Central memory CD4-positive, alpha-beta T cell (primary cell): ENCODE data around the gene GNAS-AS1.

Experiments
- DNase-seq: peaks from one replicate; pipeline ENCODE4 v3.0.0; 2022

Gene GNAS-AS1

DNA sequence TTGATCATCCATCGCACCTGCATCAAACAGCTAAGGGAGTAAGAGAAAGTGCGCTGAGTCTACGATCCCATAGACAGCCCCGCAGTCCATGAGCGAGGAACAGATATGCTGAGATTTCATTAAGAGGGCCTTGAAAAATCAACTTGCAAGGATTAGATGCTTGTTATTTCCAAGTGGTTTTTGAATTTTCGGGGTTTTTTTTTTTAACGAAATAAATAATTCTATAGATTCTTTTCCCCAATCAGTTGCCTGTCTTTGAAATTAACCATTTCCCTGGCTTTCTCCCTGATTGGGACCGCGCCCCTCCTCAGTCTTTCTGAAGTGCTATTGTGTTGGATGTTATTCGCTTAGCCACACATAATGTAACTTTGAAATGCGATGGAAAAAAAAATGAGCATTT lies 48.6 kb downstream of the GNAS-AS1 start:
- no peak for DNase-seq

DNA sequence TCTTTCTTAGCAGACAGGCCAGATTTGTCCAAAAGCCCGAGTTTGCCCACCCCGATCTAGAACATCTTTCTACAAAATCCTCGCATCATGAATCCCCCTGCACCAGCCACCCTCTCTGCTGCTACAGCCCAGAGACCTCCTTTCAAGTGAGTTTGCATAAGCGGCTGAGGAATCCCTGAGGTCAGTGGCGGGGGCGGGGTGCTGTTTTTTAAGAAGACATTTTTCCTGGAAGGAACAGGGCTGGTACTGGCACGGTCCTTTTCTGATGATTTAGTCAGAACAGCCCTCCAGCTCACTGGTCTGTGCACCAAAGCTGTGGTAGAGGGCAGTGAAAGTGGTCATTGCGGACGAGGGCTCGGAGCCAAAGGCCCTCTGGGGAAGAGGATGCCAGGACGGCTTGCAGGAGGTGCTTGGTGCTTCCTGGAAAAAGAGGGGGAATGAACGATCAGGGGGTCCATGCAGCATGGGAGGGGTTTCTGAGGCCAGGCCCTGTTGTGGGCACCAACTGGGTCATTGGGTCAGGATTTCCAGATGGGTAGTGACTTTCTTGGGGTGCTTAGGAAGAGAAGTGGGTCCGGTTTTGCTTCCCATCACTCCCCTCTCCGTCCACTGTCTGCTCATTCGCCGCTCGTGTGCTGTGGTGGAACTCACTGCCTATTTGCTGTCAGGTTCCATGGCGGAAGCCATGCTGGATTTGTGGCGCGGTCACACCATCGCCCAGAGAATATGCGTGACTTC lies 50.4 kb downstream of the GNAS-AS1 start:
- DNase-seq, result no peak

DNA sequence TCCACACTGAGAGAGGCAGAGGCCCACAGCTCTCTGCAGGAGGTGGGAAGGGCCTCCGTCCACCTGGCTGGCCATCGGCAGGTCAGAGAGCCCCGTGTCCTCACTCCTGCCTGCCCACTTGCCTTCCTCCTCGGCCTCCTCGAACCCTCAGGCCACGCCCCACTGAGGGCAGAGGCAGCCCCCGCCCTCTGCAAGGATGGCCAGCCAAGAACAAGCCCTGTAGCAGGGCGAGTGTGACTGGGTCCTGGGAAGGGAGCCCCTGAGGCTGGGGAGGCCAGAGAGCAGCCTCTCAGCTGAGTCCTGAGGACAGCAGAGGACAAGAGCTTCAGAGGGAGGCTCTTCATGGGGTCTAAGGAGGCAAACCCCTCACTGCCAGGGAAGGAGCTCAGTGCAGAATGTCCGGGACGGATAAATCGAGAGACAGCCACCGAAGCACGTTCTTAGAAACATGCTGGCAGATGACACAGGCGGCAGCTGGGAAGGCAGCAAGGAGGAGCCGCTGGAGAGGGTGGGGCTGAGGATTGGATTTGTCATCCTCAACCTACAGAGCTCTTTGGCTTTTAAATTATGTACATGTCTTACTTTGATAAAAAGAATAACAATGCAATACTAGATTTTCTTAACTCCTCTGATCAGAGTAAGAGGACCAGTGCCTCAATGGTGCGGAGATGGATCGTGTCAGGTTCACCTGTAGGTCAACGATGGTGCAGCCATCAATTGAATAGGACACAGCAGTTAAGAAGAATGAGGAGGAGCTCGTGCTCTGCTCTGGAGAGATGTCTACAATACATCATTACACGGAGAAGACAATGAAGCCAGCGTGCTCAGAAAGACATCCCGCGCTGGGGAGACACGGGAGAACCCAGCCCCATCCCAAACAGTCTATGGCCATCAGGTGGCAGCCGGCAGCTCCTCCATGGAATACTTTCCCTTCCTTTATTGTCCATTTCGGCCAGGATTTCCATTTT lies 53.0 kb downstream of the GNAS-AS1 start:
- no peak for DNase-seq

DNA sequence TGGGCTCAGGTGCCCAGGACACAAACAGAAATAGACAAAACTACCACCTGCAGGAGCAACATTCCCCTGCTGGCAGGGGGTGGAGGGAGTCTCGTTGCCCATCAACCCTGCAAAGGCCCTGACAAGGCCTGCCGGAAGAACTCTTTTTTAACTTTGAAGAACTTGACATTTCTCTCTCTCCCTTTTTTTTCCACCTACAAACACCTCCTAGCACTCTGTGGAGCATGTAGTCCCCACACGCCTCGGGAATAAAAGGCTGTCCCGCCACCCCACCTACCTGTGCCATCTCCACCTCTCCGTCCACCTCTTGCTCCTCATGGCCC lies 54.8 kb downstream of the GNAS-AS1 start:
- no peak for DNase-seq

DNA sequence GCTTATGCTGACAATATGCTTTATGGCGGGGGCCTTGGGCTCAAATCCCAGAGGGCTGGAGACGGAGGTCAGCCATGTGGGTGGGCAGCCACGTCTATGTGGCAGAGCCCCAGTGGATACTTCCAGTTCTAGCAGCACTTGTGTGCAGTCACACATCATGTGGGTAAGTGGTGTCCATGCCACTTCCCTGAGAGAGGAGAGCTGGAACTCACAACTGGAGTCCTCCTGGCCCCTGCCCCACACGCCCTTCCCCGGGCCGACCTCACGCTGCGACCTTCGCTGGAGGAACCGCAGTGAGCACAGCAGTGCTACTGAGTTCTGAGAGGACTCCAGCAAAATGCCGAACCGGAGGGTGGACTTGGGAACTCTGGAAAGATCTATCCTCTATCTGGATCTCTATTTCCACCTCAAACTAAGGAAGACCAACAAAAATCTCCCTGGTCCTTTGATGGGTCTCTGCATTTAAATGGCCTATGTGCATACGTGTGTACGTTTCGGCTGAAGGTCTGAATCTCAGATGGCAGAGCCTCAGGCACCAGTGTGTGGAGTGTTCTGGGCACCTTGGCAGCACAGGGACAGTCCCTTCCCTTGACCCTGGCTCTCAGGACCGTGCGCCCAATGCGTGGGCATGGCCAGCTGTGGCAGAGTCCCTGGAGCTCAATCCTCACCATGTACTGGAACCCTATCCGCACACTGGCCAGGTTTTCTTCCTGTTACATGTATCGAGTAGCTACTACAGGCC lies 55.4 kb downstream of the GNAS-AS1 start:
- no peak for DNase-seq

DNA sequence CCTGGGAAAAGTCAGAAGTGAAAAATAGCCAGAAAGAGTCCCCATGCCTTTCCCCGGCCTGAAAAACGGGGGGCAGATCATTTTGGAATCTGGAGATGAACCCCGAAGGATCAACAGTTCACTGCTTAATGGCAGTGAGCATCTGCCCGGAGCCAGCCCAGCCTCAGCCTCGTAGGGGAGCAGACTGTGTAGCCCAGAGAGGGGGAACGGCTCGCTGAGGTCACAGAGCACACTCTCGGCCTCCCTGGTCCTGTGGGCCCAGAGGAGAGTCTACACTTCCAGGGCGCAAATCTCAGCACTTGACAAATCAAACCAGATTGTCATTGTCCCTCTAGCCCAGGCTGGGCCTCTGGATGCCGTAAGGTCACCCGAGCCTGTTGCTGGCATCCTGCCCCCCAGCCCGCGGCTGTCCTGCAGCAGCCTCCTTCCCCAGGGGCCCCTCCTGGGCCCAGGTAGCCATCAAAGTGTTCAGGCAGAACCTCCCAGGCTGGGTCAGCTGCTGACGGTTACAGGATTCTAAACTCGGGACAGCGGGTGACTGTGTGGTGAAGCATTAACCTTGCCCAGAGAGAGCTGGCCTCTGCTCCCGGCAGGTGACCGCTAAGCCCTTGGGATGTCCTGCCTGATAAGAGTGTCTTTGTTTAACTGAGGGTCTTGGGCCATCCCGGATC lies 56.1 kb downstream of the GNAS-AS1 start:
- DNase-seq, result no peak

DNA sequence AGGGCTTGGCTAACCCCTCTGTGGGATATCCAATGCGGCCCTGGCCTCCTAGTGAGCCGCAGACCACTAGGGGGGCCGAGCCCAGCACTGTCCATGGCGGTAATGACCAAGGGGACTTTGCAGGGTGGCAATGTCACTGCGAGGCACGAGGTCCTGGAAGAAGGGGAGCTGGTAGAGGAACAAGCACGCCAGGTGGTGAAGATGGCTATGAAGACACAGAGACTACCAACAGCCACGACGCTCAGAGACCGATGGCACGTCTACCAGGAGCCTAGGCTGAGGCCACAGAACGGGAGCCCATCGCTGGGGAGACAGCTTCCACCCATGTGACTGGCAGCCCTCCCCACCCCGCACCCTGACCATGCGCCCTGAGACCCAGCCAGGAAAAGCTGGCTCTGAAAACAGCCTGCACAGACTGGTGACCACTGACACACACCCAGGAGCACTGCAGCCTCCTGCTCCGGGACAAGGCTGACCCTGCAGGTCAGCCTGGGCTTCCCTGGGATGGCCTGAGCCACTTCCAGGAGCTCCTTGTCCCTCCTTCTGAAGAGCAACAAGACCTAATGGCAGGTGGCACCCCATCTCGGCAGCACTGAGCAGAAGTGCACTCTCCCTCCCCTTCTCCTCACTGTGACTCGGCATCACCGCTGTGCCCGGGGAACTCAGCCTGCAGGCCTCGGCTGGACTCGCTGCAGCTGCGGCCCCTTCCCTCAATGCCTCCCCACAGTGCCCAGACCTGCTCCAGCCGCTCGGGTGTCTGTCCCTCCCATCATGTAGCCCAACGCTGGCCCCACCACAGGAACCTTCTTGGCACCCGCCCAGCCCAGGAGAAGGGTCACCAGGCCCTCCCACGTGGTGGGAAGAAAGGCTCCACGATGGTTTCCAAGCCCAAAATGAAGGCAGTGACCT lies 56.9 kb downstream of the GNAS-AS1 start:
- no peak for DNase-seq

DNA sequence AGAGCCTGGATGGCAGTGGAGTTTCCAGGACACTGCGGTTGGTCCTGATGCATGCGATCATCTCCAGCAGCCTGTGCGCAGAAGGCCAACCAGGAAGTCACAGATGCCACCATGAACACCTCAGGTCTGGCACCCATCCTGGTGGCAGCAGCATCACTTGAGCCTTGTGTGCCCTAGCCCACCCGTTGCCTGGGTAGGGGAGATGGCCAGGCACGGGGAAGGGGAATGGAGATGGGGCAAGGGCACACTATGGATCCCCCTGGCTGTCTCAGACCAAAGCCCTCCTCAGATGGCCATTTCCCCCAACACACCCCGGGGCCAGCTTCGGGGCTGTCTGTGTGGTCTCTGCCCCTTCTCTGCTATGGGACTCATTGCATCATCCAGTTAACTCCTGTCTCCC lies 58.3 kb downstream of the GNAS-AS1 start:
- DNase-seq, result no peak

DNA sequence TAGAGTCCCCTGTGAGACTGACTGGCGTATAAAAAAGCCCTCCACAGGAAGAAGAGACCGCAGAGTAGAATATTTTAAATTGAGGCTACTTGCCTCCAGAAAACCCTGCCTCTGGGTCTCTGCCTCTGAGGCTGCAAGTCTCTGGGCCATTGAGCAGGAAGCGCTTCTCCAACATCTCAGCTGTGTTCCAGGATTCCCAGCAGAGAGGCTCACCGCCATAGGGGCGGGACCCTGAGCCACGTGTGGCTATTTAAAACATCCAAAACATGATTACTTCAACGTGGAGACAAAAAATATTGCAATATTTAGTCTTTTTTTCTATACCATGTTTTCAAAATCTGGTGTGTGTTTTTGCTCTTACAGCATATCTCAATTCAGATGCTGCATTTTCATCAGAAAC lies 59.4 kb downstream of the GNAS-AS1 start:
- DNase-seq, result no peak

DNA sequence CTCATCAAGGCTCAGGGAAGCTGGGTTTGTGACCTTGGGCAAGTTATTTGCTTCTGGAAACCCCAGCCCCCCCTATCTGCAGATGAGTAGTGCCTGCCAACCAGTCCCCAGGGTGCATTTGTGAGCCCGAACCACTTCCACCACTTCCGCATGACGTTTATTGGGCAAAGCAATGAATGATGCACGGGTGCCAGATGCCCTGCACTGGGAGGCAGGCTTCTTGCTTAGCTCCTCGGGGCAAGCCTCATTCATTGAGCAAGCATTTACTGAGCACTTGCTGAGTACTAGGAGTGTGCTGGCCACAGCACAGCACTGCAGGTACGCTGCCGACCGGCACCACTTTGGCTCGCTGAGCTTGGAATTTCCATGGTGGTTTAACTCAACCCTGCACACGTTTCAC lies 60.2 kb downstream of the GNAS-AS1 start:
- DNase-seq, result no peak

DNA sequence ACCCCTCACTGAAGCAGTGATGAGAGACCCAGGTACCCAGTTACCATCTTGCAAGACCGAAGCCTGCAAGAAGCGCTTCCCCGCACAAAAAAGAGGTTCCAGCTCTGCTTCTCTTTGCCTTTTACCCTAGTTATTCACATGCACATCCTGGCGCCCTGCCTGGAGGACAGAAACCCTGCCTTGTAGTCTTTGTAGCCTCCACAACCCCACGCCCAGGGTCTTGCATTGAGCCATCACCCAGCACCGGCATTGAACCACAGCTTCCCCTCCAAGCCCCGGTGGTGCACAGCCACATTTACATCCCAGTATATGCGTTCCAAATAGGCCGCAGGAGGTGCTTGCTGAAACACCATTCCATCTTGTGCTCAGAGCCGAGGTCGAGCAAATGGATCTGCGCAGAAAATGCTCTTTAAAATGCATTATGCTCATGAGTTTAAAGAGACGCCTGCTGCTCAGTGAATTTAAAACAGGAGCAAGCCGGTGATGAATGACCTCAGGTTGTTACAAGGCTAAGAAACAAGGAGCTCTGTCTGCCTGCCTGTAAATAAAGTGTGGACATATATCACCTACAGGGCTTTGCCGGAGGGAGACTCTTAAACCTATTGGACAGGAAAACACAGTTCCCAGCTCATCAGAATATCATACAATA lies 61.7 kb downstream of the GNAS-AS1 start:
- DNase-seq, result no peak

DNA sequence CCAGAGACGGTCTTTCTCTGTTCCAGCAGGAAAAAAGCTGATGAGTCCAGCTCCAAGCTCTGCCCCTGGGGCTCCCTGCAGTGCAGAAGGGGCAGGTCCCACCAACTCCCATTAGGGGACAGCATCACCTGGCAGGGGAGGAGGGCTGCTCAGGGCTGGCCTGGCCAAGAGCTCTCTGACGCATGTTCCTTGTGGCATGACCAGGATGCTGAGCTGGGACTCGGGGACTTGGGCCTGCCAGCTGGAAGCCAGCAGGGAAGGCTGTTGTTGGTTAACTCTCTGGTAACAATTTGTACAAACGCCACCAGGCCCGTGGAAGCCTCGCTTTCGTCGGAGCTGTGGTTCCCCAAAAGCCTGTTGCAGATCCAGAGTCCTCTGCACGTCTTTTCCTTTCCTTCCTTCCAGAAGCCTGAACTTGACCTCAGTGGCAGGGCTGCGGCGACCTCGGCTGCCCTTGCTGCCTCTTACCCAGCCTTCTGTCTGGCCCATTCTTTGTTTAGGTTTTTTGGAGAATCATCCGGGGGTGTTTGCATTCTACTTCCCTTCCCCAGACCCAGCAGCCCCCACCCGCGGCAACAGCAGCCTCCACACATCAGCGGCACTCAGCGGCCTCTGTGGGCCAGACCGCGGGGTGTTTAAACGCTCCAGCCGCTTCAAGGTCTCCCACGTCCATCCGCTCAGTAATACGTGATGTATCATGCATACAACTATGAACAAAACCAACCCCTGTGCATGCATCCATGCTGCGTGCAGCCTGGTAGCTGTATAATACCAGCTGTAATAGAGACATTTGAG lies 63.3 kb downstream of the GNAS-AS1 start:
- DNase-seq, result no peak

DNA sequence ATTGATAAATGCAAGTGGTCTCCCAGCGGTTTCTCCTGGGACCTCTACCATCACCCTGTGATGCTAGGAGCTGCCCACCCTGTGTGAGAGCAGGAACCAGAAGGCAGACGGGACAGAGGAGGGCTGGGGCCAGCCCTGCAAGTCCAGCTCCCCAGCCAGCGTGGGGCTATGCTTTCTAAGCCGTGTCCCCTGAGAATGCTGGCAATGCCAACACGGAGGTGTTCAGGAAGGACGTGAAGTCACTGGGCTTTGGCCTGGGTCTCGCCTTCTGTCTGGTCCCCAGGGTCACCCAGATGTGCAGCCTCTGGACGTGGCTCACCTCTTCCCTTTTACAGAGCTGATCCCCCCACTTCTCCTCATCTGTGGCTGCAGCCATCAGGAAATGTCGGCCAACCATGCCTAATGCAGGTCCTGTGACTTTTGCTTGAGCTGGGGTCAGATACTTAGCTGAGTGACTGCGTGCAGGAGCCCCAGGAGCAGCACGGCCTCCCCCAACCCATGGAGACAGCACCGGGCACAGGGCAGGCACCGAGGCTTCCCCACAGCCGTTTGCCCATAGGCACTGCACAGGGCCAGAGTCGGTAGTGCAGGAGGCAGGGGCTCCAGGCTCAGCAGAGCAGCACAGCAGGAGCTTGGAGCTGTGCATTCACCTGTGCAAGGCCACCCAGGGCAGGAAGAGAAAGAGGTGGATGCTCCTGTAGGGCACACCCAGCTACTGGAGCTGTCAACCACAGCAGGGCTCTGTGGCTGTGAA lies 66.2 kb downstream of the GNAS-AS1 start:
- DNase-seq, result no peak

DNA sequence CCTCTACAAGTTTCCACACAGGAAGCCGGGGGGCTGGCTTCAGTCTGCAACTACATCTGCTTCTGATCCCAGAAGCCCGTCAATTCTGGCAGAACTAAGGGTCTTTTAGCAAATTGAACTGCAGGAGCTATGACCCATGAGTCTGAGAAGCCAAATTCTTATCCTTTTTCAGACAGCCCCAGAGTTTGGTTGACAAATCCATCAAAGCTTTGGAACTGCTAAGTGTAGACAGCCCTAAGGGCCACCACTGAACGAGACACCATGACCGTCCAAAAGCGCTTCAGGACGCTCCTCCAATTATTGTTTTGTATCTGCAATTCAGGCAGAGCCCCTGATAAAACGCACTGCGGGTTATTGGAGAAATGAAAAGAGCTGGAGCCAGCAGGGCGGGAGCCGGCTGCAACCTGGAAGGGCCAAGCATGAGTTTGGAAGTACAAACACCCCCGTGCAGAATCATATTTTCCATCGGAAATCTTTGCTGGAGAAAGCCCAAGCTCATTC lies 67.1 kb downstream of the GNAS-AS1 start:
- DNase-seq, result no peak

DNA sequence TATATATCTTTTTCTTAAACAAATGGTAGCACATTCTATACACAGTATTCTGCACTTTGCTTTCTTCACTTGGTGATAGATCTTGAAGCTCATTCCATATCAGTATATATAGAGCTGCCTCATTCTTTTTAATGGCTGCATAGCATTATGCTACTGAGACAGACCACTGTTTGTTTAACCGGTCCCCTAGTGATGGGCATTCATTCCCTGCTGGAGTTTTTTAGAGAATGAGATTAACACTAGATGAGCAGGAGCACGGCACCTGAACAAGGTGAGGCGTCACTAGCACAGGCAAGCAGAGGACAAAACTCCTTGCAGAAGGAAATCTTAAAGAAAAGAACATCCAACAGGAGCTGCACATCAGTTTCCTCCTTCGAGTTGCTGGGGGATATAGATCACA lies 69.6 kb downstream of the GNAS-AS1 start:
- DNase-seq, result no peak

DNA sequence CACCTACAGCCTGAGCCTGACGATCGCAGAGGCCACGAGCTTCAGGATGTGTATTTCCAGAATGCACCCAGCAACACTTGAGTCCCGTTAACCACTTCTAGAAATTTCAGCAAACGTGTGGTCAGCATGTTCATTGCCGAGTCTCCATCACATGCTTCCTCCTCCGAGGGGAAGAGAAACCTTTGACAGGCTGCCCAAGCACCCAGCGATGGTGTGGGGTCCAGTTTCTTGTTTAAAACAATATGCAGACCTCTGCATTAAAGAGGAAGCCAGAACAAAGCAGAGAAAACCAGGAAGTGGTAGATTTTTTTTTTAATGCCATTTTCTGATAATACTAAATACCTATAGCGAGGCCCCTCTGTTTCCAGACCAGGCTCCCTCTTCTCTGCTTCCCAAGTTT lies 71.9 kb downstream of the GNAS-AS1 start:
- no peak for DNase-seq

DNA sequence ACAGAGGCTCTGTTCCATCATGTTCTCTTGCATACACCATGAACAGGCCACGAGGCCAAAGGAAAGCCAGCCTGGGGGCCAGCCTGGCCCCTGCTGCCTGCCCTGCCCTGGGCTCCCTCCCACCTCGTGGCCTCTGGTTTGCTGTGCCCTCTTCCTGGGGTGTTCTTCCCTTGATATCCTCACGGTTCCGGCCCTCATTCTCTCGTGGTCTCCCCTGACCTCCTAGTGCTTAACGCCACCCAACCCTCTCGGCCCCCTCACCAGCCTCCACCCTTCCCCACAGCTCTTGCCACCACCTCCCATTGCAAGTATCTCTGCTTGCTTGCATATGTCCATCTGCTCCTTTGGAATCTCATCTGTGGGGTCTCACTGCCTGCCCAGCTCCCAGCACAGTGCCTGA lies 73.0 kb downstream of the GNAS-AS1 start:
- DNase-seq, result no peak

DNA sequence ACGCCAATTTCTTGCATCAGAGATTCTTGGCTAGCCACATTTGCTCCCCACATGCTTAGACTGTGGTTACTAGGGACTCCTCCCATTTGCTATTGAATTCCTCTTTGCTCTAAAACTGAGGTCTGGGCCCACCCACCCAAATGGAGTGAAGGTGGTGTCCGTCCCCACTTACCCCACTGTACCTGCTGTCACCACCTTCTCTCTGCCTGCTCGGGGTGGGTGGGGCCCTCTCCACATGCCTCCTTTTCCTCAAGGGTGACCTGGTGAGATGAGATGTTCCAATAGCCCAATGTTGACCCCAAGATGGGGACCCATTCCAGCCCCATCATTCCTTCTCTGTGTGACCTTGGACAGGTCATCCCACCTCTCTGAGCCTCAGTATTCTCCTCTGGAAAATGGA lies 74.6 kb downstream of the GNAS-AS1 start:
- DNase-seq, result no peak

DNA sequence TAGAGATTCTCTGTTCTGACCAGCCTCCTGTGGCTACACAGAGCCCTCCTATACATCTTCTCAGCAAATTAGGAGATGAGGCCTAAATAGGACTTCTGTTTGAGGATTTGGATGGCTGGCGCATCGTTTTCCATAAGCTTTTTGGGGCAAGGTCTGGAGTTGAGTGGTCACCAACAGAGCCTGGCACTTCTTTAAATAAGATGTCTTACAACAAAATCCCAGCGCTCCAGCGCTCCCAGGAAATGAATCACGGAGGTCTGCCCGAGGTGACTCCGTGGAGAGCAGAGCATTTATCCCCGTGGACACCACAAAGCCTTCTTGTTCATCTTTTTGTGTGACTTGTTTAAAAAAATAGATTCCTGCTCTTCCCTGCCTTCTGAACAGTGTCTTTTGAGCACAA lies 75.3 kb downstream of the GNAS-AS1 start:
- DNase-seq, result no peak
